Stimulated activated CD4-positive, alpha-beta T cell treated with anti-CD3 and anti-CD28 coated beads, Interleukin-12 subunit alpha, Interleukin-12 subunit beta, amount 100 ng/mL, for 4 hours (primary cell): ENCODE data around the gene ZP1.

Experiments
- DNase-seq: peaks from one replicate; pipeline ENCODE4 v3.0.0-alpha.2; 2020

The ZP1 gene

DNA sequence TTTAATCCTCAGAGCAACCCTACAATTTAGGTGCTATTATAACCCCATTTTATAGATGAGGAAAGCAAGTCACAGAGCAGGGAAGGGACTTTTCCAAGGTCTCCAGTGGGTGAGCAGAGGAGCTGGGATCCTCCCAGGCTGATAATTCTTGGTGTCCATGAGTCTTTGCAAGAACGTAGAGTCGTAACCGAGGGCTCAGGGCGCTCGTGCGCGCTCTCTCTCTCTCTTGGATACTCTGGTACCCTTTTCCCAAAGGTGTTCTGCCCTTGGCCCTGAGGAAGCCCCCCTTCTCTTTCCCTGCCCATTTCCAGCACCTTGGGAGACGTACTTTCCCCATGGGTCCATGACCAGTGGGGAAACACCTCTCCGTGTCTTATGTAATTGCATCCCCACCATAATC lies 5.2 kb upstream of the ZP1 start:
- DNase-seq: no peak

GRCh38 chr11:60863550-60864521 lies 3.5 kb upstream of the ZP1 start:
- no peak for DNase-seq

GRCh38 chr11:60864856-60865513 lies 2.4 kb upstream of the ZP1 start:
- DNase-seq: no peak

DNA sequence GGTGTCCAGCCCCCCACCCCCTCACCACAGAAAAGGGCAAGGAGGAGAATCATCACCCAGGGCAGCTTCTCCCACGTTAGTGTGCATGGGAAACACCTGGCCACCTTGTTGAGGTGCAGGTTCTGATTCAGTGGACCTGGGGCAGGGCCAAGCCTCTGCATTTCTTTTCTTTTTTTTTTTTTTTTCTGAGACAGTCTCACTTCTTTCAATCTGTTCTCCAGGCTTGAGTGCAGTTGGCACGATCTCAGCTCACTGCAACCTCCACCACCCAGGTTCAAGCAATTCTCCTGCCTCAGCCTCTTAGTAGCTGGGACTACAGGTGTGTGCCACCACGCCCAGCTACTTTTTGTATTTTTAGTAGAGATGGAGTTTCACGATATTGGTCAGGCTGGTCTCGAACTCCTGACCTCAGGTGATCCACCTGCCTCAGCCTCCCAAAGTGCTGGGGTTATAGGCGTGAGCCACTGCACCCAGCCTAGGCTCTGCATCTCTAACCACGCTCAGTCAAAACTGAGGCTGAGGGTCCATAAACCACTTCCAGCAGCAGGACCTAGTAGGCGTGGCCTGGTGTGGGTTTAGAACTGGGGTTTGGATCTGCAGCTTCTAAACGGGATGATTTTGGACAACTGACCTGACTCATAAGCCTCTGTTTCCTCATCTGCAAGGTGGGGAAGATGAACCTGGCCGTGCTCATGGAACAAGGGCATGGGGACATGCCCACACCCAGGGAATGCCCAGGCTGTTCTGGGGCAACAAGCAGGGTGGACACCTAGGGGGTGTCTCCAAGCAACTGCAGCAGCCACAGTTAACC lies 734 bp downstream of the ZP1 start:
- DNase-seq: no peak

GRCh38 chr11:60868682-60869450 lies 1.5 kb downstream of the ZP1 start:
- no peak for DNase-seq

GRCh38 chr11:60869451-60869825 lies 2.1 kb downstream of the ZP1 start:
- no peak for DNase-seq

- no peak for DNase-seq
Measured at GRCh38 chr11:60870276-60870675, 2.9 kb downstream of the ZP1 start.

GRCh38 chr11:60870733-60871377 lies 3.5 kb downstream of the ZP1 start:
- DNase-seq: no peak

DNA sequence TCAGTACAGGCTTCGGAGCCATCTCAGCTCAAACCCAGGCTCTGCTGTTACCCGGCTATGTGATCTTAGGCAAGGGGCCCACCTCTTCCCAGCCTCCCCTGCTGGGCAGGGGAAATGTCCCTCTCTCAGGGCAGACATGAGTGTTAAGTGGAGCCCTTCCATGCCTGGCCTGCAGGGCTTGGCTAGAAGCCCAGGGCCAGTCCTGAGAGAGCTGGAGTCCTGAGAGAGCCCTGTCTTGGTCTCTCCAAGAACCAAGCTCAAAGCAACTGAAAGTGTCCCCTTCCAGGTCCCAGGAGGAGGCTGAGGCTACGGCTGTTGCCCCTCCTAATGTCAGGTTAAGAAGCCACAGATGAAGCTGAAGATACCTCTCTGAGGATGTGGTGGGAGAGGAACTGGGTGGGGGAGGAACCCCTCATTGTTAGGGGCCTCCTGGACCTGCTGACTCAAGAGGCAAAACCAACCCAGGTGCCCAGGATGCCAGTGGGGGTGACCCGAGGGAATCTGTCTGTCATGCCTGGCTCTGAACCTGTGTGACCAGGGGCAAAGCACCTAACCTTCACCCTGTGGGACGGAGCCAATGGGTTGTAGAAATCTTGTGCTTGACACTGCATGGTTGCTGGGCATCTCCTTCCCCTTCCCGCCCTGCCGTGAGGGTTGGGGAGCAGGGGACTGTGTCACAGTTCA lies 4.2 kb downstream of the ZP1 start:
- DNase-seq: no peak

- DNase-seq: no peak
Measured at GRCh38 chr11:60872124-60872960, 5.0 kb downstream of the ZP1 start.

- DNase-seq: no peak
Measured at GRCh38 chr11:60872961-60873524, 5.7 kb downstream of the ZP1 start.

DNA sequence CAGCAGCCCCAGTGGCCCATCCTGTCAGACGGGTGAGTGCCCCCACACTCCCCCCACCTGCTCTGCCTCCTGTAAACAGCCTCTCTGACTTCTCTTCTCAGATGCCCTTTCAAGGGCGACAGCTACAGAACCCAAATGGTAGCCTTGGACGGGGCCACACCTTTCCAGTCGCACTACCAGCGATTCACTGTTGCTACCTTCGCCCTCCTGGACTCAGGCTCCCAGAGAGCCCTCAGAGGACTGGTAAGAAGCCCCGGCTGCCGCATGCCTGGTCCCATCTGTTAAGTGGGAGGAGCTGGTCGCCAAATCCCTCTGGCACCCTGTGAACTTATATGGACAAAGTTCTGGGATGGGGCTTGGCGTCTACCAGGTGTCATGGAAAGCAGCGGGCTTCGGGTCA lies 6.2 kb downstream of the ZP1 start:
- no peak for DNase-seq

- DNase-seq: no peak
Measured at GRCh38 chr11:60874421-60875365, 7.4 kb downstream of the ZP1 start.

GRCh38 chr11:60875366-60876167 lies 8.2 kb downstream of the ZP1 start:
- no peak for DNase-seq

DNA sequence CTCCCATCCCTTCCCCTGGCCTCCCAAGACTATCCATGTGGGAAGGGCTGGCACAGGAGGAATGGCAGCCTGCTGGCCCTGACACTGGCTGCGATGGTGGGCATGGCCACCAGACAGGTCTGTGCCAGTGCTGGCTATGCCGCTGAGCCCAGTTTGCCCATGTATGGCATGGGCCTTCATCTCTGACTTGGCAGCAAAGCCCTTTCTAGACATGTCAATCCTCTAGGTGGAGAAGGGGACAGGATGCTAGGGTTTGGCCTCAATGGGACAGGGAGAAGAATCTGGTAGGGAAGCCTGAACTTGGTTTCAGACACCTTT lies 8.8 kb downstream of the ZP1 start:
- DNase-seq: no peak

GRCh38 chr11:60878245-60879101 lies 11.1 kb downstream of the ZP1 start:
- DNase-seq: no peak

DNA sequence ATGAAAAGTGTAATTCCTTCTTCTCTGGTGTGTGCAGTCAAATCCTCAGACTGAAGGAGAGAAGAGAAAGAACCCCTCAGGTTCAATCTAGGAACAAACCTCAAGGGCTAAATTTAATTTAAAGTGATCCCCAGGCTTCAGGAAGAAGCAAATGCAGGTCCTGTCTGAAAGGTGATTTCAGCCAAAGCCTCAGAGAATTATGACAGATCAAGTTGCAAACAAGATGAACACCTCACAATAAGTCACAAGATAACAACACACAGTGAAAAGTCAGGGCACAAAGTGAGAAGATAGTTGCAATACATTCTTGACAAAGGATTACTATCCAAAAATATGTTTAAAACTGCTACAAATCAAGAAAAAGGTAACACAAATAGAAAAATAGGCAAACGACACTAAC lies 11.8 kb downstream of the ZP1 start:
- no peak for DNase-seq
